ENCODE data around the gene MRPS16. TPM values are rescaled to one million over a fixed set of nuclear protein-coding genes. Genes with fewer than 3 reads are reported as not detected.

MRPS16 gene
- total RNA-seq, 1 donor from 2014 or later = 85.9 TPM

DNA sequence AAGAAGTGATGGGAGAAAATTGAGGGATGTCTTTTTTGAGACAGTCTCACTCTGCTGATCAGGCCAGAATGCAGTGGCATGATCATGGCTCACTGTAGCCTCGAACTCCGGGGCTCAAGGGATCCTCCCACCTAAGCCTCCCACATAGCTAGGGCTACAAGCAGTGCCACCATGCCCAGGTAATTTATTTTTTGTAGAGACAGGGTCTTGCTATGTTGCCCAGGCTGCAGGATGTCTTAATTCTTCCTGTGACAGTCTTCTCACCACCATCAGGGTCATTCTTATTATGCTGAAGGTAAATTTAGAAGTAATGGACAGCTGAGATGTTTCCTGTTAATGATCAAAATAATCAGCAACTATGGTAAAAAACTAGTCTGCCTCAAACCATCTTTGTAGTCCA is 12.5 kb downstream of the MRPS16 start:
- no peak for DNase-seq
- H3K4me3 Mint-ChIP-seq = no peak overlapping the region
- H3K9me3 Mint-ChIP-seq = no peaks in the 10 kb centered on the region
- TF ChIP-seq, protein P1, sequence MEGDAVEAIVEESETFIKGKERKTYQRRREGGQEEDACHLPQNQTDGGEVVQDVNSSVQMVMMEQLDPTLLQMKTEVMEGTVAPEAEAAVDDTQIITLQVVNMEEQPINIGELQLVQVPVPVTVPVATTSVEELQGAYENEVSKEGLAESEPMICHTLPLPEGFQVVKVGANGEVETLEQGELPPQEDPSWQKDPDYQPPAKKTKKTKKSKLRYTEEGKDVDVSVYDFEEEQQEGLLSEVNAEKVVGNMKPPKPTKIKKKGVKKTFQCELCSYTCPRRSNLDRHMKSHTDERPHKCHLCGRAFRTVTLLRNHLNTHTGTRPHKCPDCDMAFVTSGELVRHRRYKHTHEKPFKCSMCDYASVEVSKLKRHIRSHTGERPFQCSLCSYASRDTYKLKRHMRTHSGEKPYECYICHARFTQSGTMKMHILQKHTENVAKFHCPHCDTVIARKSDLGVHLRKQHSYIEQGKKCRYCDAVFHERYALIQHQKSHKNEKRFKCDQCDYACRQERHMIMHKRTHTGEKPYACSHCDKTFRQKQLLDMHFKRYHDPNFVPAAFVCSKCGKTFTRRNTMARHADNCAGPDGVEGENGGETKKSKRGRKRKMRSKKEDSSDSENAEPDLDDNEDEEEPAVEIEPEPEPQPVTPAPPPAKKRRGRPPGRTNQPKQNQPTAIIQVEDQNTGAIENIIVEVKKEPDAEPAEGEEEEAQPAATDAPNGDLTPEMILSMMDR (IDR thresholded peaks at IDR 0.05) = no peak
- peaks cover 5% of the 10 kb centered on the region for H3K4me1 Mint-ChIP-seq
- ATAC-seq (ENCODE audit: low read depth) = no peak
- intact Hi-C loops (cut with micrococcal nuclease) = loop anchor here (10.0 kb wide), 1 partner anchor 545 kb away; the partner anchor contains the start of gene MCU
- POLR2A ChIA-PET = interaction anchor here (0.7 kb wide), 1 partner anchor 261 kb away, joined by 3 read pairs; no protein-coding TSS in a partner anchor
- peaks cover 72% of the 10 kb centered on the region for H3K36me3 Mint-ChIP-seq (ENCODE audit: low read depth)
- no peak overlapping the region for H3K27ac Mint-ChIP-seq
- CTCF ChIA-PET = interaction anchor here (0.9 kb wide), 1 partner anchor 10 kb away, joined by 3 read pairs; no protein-coding TSS in a partner anchor
- H3K27me3 Mint-ChIP-seq = no peaks in the 10 kb centered on the region

DNA sequence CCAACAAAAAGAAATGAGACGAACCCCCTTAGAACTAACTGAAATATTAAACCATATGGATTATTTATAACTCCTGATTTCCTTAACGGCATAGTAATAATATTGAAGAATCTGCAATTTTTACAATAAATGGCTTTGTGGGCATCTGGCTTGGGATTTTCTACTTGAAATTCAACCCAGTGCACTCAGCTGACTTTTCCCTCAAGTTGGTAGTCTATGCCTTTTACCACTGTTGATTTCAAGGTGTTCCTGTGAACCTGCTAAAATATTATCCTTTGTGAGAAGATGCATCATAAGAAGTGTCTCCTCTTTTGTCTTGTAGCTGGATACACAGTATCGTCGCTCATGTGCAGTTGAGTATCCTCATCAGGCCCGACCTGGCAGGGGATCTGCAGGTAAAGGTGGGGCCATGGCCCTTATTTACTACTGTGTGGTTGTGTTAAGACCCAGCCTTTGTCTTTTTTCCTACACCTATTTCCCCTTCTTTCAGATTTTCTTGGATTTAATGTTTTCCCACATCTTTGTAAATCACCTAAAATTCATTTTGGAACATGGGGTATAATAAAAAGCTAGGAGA is 13.4 kb downstream of the MRPS16 start:
- H3K36me3 Mint-ChIP-seq (ENCODE audit: low read depth) = peaks cover 72% of the 10 kb centered on the region
- no peak for ATAC-seq (ENCODE audit: low read depth)
- H3K9me3 Mint-ChIP-seq = no peaks in the 10 kb centered on the region

DNA sequence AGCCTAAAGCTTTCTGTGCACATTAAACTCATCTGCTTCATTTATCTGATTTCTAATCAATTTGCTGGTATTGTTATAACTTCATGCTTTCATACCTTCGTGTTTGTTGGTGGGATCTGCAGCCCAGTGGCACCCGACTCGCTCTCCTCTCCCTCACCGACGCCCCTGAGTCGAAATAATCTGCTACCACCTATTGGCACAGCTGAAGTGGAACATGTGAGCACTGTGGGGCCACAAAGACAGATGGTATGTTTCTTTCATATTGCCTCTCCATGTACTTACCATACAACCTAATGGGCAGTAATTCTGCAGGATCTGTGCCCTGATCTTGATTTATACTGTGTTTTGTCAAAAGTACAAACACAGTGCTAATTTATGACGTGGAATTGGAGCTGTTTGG is 17.7 kb downstream of the MRPS16 start:
- Mint-ChIP-seq H3K27ac (no peak overlapping the region), H3K36me3 (ENCODE audit: low read depth) (peaks cover 61% of the 10 kb centered on the region), H3K9me3 (no peaks in the 10 kb centered on the region), H3K4me1 (no peaks in the 10 kb centered on the region), H3K27me3 (no peaks in the 10 kb centered on the region), H3K4me3 (no peak overlapping the region)
- intact Hi-C loops (cut with micrococcal nuclease) = no loop called here
- CTCF ChIA-PET = no interaction called here
- no peak for DNase-seq
- TF ChIP-seq, protein P1 (IDR thresholded peaks at IDR 0.05) = no peak
- ATAC-seq (ENCODE audit: low read depth) = no peak
- POLR2A ChIA-PET = no interaction called here

More for the DNA sequence above, 13.4 kb downstream of the MRPS16 start:
- Mint-ChIP-seq H3K4me1 (no peaks in the 10 kb centered on the region), H3K27ac (no peak overlapping the region), H3K27me3 (no peaks in the 10 kb centered on the region), H3K4me3 (no peak overlapping the region)
- no peak for DNase-seq
- TF ChIP-seq, protein P1 (IDR thresholded peaks at IDR 0.05) = no peak
- intact Hi-C loops (cut with micrococcal nuclease) = no loop called here
- POLR2A ChIA-PET = no interaction called here
- CTCF ChIA-PET = interaction anchor here (0.9 kb wide), 1 partner anchor 11 kb away, joined by 3 read pairs; no protein-coding TSS in a partner anchor

DNA sequence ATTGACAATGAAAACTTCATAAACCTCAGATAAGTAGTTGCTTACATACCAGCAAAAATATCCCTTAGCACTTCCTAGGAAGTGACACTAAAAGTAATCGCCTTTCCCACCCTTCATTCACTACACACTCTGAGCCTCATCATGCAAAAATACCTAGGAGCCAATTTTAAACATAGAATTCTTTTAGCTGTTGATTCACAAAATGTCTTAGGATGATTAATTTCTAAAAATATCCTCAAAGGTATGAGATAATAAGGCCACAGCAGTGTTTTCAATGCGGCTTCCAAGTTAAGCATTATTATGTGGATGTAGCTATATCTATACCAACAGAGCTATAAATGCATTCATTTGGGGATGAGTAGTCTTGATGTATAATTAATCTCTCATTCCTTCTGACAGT is 18.6 kb downstream of the MRPS16 start:
- ChIA-PET POLR2A (no interaction called here), CTCF (no interaction called here)
- intact Hi-C loops (cut with micrococcal nuclease) = no loop called here
- H3K4me3 Mint-ChIP-seq = no peak overlapping the region
- H3K27me3 Mint-ChIP-seq = no peaks in the 10 kb centered on the region
- H3K36me3 Mint-ChIP-seq (ENCODE audit: low read depth) = peaks cover 59% of the 10 kb centered on the region
- no peak for DNase-seq
- ATAC-seq (ENCODE audit: low read depth) = no peak
- H3K27ac Mint-ChIP-seq = no peak overlapping the region
- H3K9me3 Mint-ChIP-seq = no peaks in the 10 kb centered on the region
- no peaks in the 10 kb centered on the region for H3K4me1 Mint-ChIP-seq
- TF ChIP-seq, protein P1 (IDR thresholded peaks at IDR 0.05) = no peak

DNA sequence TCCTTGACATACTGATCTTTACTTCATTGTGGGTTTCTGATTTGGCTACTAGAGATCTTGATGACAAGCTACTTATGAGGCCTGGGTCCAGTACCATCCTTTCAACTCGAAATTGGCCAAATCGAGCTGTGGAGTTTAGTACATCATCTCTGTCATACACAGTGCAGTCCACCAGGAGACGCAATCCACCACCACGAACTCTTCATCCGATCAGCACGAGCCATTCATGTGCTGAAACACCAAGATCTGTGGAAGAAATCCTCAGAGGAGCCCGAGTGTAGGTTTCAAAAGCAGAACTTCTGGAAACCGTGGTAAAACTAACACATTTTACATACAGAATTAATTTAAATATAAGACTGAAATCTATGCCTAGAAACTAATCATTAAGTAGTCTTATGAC is 19.6 kb downstream of the MRPS16 start:
- Mint-ChIP-seq H3K4me1 (no peaks in the 10 kb centered on the region), H3K27ac (no peak overlapping the region), H3K36me3 (ENCODE audit: low read depth) (peaks cover 53% of the 10 kb centered on the region), H3K9me3 (no peaks in the 10 kb centered on the region), H3K4me3 (no peak overlapping the region), H3K27me3 (no peaks in the 10 kb centered on the region)
- DNase-seq (no peak), ATAC-seq (ENCODE audit: low read depth) (no peak)
- intact Hi-C loops (cut with micrococcal nuclease) = no loop called here
- TF ChIP-seq, protein P1 (IDR thresholded peaks at IDR 0.05) = no peak
- ChIA-PET POLR2A (no interaction called here), CTCF (no interaction called here)

Measured in activated B cell treated with CpG ODN at 0.5 μM for 24 hours (primary cell).